ENCODE data around the gene SPHK1. TPM values are rescaled to one million over a fixed set of nuclear protein-coding genes. Genes with fewer than 3 reads are reported as not detected.
A peak's percentile ranks its signal among the peaks of the same experiment; 100 is the strongest.

Gene SPHK1
- total RNA-seq, 1 donor from 2014 or later = 13.9 TPM

DNA sequence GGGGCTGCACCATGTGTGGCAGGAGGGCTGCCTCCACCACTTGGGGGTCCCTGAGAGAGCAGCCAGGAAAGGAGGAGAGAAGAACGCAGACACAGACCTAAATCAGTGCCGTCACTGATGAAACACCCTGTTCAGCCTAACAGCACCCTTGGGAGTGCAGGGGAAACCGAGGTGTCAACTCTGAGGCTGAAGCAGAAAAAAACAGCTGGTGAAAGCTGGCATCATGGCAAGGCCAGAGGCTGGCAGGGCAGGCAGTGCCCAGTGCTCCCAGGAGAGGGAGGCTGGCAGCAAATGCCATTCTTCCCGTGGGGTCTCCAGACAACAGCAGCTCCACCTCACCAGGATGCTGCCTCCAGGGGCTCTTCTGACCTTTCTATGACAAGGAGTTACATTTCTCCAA is 23.1 kb downstream of the SPHK1 start:
- DNase-seq (ENCODE audit: low spot score, unreplicated experiment) = no peak
- Mint-ChIP-seq H3K9me3 (ENCODE audit: low read depth) (no peaks in the 10 kb centered on the region), H3K27ac (no peak overlapping the region), H3K4me3 (ENCODE audit: low read depth) (no peak overlapping the region), H3K27me3 (no peaks in the 10 kb centered on the region), H3K4me1 (ENCODE audit: low read depth) (no peaks in the 10 kb centered on the region), H3K36me3 (ENCODE audit: insufficient read depth) (peaks cover 7% of the 10 kb centered on the region)
- TF ChIP-seq, protein P1, sequence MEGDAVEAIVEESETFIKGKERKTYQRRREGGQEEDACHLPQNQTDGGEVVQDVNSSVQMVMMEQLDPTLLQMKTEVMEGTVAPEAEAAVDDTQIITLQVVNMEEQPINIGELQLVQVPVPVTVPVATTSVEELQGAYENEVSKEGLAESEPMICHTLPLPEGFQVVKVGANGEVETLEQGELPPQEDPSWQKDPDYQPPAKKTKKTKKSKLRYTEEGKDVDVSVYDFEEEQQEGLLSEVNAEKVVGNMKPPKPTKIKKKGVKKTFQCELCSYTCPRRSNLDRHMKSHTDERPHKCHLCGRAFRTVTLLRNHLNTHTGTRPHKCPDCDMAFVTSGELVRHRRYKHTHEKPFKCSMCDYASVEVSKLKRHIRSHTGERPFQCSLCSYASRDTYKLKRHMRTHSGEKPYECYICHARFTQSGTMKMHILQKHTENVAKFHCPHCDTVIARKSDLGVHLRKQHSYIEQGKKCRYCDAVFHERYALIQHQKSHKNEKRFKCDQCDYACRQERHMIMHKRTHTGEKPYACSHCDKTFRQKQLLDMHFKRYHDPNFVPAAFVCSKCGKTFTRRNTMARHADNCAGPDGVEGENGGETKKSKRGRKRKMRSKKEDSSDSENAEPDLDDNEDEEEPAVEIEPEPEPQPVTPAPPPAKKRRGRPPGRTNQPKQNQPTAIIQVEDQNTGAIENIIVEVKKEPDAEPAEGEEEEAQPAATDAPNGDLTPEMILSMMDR (IDR thresholded peaks at IDR 0.05; ENCODE audit: unreplicated experiment) = no peak

DNA sequence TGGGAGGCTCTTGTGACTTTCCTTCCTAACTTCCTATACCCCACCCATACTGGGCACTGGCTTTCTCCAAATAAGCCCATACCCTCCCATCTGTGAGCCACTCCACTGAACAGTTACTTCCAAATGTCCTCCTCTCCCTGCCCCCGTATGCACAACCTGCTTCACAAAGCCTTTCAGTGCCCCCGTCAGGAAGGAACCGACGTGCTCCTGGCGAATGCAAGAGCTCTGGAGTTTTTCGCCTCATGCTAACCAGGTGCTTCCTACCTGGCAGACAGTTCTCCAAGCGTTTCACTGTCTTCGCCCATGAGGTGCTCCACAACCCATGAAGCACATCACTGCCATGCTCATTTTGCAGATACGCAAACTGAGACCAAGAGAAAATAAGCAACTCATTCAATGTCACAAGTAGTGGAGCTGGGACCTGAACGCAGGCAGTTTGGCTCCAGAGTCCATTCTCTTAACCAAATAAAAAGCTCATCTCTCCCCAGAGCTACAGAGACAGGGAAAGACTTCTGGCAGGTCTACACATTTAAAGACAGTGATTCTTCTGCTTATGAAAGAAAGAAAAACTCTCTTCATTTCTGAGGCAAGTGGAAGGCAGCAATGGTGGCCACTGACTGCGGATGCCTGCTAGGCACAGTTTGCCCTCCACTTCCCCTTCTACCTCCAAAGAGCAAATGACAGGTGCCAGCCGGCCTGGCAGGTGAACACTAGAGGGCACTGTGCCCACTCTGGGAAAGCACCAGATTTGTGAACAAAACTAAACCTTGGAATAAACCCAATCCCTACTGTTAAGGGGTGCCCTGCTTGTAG is 23.8 kb downstream of the SPHK1 start:
- no peak overlapping the region for H3K27ac Mint-ChIP-seq
- peak; percentile 51 for DNase-seq (ENCODE audit: low spot score, unreplicated experiment)
- no peaks in the 10 kb centered on the region for H3K4me1 Mint-ChIP-seq (ENCODE audit: low read depth)
- H3K9me3 Mint-ChIP-seq (ENCODE audit: low read depth) = no peaks in the 10 kb centered on the region
- H3K36me3 Mint-ChIP-seq (ENCODE audit: insufficient read depth) = peaks cover 5% of the 10 kb centered on the region
- no peak overlapping the region for H3K4me3 Mint-ChIP-seq (ENCODE audit: low read depth)
- TF ChIP-seq, protein P1 (IDR thresholded peaks at IDR 0.05; ENCODE audit: unreplicated experiment) = peak; percentile 88
- H3K27me3 Mint-ChIP-seq = no peaks in the 10 kb centered on the region

DNA sequence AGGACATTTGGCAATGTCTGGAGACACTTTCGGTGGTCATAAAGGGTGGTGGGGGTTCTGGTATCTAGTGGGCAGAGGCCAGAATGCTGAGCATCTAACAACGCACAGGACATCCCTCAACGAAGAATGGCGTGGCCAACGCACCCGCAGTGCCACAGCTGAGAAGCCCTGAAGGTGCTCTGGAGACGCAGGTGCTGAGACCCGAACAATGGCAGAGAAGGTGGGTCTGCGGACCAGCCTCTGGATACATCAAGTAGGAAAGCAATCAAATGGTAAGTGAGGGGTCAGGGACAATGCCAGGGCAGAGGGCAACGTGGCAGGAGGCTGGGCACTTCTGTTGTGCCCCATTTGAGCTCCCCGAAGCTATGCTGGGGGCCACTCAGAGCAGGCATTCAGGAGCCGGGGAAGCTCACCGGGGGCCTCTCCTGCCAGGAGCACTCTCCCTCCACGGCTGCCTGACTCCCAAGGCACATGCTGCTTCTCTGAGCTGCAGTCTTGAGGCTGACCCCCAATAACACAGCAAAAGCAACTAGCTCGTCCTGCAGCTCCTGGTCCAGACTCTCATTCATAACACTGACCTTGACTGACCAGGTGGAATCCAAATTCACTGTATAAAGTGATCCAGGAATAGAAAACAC is 26.0 kb downstream of the SPHK1 start:
- Mint-ChIP-seq H3K27ac (no peak overlapping the region), H3K4me3 (ENCODE audit: low read depth) (no peak overlapping the region)

DNA sequence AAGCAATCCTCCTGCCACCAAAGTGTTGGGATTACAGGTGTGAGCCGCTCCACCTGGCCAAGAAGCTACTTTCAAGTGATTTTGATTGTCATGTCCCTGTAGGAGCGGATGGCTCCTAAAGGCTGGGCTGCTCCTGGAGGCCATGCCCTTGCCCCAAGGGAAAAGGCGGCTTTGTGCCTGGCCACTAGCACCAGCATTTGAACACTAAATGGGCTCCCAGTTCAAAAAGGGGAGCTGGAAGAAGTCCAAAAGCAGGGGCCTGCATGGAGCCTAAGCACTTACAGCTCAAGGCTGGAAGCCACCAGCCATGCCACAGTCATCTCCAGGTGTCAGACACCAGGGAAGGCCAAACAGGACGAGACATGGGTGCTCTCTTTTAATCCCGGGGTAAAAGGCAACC is 26.8 kb downstream of the SPHK1 start:
- Mint-ChIP-seq H3K4me3 (ENCODE audit: low read depth) (no peak overlapping the region), H3K27ac (no peak overlapping the region), H3K4me1 (ENCODE audit: low read depth) (peaks cover 1% of the 10 kb centered on the region), H3K27me3 (no peaks in the 10 kb centered on the region), H3K9me3 (ENCODE audit: low read depth) (no peaks in the 10 kb centered on the region), H3K36me3 (ENCODE audit: insufficient read depth) (peaks cover 1% of the 10 kb centered on the region)
- DNase-seq (ENCODE audit: low spot score, unreplicated experiment) = no peak
- TF ChIP-seq, protein P1 (IDR thresholded peaks at IDR 0.05; ENCODE audit: unreplicated experiment) = no peak

More for the DNA sequence above, 26.0 kb downstream of the SPHK1 start:
- DNase-seq (ENCODE audit: low spot score, unreplicated experiment) = no peak
- peaks cover 1% of the 10 kb centered on the region for H3K4me1 Mint-ChIP-seq (ENCODE audit: low read depth)
- H3K9me3 Mint-ChIP-seq (ENCODE audit: low read depth) = no peaks in the 10 kb centered on the region
- no peaks in the 10 kb centered on the region for H3K27me3 Mint-ChIP-seq
- H3K36me3 Mint-ChIP-seq (ENCODE audit: insufficient read depth) = peaks cover 1% of the 10 kb centered on the region
- TF ChIP-seq, protein P1 (IDR thresholded peaks at IDR 0.05; ENCODE audit: unreplicated experiment) = no peak

DNA sequence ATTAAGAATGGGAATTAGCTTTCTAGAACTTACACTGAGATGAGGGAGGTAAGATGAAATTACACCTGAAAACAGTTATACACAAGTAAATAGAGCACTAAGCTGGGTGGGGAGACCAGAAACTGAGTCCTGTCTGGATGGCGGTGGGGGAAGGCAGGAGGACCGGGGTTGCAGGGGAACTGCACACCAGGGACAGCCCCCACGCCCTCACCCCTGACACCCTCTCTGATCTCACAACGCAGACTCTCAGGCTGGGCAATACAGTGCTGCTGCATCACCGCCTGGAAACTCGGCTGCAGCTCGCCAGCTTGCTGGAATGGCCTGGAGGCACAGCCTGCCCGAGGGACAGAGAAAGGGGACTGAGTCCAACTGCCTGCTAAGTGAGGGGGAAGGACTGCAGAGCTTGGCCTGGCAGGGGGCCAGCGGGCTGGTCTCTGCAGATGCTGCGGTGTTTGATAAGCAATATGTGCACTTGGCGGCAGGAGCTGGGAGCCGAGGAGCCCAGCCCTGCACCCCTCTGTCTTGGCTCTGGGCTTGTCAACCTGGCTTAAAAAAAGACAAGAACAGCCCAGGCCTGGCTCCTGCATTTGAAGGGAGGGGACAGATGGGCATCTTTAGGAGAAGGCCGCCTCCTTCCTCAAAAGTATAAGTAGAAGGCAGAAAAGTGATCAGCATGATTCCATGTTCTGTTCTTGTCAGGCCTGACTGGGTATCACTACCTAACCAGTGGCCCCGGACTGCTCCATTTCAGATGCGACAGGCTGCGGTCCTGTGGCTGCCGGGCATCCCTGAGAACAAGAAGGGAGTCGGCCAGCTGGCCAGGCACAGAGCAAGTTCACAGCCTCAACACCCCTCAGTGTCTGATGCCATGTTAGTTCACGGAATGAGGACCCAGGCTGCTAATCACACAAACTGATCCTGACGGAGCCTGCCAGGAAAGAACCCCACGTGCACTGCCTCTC is 30.2 kb downstream of the SPHK1 start:
- Mint-ChIP-seq H3K4me1 (ENCODE audit: low read depth) (peaks cover 1% of the 10 kb centered on the region), H3K27me3 (no peaks in the 10 kb centered on the region), H3K9me3 (ENCODE audit: low read depth) (no peaks in the 10 kb centered on the region), H3K36me3 (ENCODE audit: insufficient read depth) (no peaks in the 10 kb centered on the region), H3K4me3 (ENCODE audit: low read depth) (no peak overlapping the region), H3K27ac (no peak overlapping the region)
- DNase-seq (ENCODE audit: low spot score, unreplicated experiment) = no peak
- TF ChIP-seq, protein P1 (IDR thresholded peaks at IDR 0.05; ENCODE audit: unreplicated experiment) = no peak

Measured in progenitor cell of endocrine pancreas (in vitro differentiated cells).